Left lung (tissue), 10 donors: ENCODE results near the gene ITPKA. TPM values are rescaled to one million over a fixed set of nuclear protein-coding genes. Genes with fewer than 3 reads are reported as not detected.

Source experiments
- ATAC-seq: fragments of 200-7000 bp; cut with Tn5 transposase; one replicate; pipeline ENCODE4 v1.9.1; 2020; ENCODE audit warnings: moderate library complexity
- DNase-seq, 4 donors: peaks; one replicate each; pipeline ENCODE4 v3.0.0-alpha.2; 2013 to 2020
- H3K27ac ChIP-seq, 2 donors: fragments of 200-600 bp; sonication (generic) in 1 of 2; one replicate each; pipeline versions ENCODE4 v1.5.0 to v1.8.0; 2020 to 2021
- H3K27me3 ChIP-seq, 2 donors: fragments of 200-600 bp; sonication (generic) in 1 of 2; one replicate each; pipeline versions ENCODE4 v1.5.0 to v1.8.0; 2020 to 2021
- H3K36me3 ChIP-seq, 2 donors: fragments of 200-600 bp; sonication (generic) in 1 of 2; one replicate each; pipeline versions ENCODE4 v1.5.0 to v1.8.0; 2020 to 2021
- H3K4me1 ChIP-seq, 2 donors: fragments of 200-600 bp; one replicate each; pipeline ENCODE4 v1.8.0; 2021
- H3K4me3 ChIP-seq, 2 donors: fragments of 200-600 bp; sonication (generic) in 1 of 2; one replicate each; pipeline versions ENCODE4 v1.5.0 to v1.8.0; 2020 to 2021; ENCODE audit warnings: mild to moderate bottlenecking in 1 of 2
- H3K9me3 ChIP-seq, 2 donors: fragments of 200-600 bp; sonication (generic) in 1 of 2; one replicate each; pipeline versions ENCODE4 v1.5.0 to v1.8.0; 2020 to 2021
- intact Hi-C, 2 donors: fragments of 100-400 bp; cut with DNase I; formaldehyde crosslinking; loops; one replicate each; pipeline versions ENCODE4 v1.11.2 to v1.14.2; 2022
- polyA plus RNA-seq, 6 donors: library from polyadenylated mRNA; unstranded; fragments of 120-200 nt; gene quantifications; one replicate each; pipeline ENCODE4 v1.2.1, GENCODE V29; 2013; ENCODE audit not compliant: insufficient read length in 6 of 6
- total RNA-seq, 2 donors: library from RNA; stranded (reverse); fragmentation: NEBNext Ultra II Directional; extraction: Animal tissue kit (Norgen Biotek cat#: 25700); gene quantifications; one replicate each; pipeline ENCODE4 v1.2.1, GENCODE V29; 2021
- TF ChIP-seq, protein P1 (sequence below), 2 donors: fragments of 200-600 bp; sonication (generic) in 1 of 2; IDR thresholded peaks; one replicate each; pipeline versions ENCODE4 v1.5.0 to v1.8.0; 2021; ENCODE audit warnings: antibody characterized with exemption in 2 of 2
- donor health status: DM: no; HTN: yes; CAD: no.
- donor health status: DM: no; HTN: no; CAD: no.

Gene ITPKA
- total and polyA plus RNA-seq, 8 donors = 0.47 to 1.7 (median 1.2) TPM

GRCh38 chr15:41484937-41485625, 8.6 kb upstream of the ITPKA start:
- intact Hi-C loops = no loop called here
- DNase-seq (no peak), ATAC-seq (no peak)
- Histone ChIP-seq H3K4me3 (no peak overlapping the region), H3K36me3 (peaks cover 0 to 37% of the 10 kb centered on the region in 2 donors), H3K27me3 (peaks cover 0 to 6% of the 10 kb centered on the region in 2 donors), H3K4me1 (no peaks in the 10 kb centered on the region), H3K9me3 (no peaks in the 10 kb centered on the region), H3K27ac (no peak overlapping the region)
- TF ChIP-seq, protein P1, sequence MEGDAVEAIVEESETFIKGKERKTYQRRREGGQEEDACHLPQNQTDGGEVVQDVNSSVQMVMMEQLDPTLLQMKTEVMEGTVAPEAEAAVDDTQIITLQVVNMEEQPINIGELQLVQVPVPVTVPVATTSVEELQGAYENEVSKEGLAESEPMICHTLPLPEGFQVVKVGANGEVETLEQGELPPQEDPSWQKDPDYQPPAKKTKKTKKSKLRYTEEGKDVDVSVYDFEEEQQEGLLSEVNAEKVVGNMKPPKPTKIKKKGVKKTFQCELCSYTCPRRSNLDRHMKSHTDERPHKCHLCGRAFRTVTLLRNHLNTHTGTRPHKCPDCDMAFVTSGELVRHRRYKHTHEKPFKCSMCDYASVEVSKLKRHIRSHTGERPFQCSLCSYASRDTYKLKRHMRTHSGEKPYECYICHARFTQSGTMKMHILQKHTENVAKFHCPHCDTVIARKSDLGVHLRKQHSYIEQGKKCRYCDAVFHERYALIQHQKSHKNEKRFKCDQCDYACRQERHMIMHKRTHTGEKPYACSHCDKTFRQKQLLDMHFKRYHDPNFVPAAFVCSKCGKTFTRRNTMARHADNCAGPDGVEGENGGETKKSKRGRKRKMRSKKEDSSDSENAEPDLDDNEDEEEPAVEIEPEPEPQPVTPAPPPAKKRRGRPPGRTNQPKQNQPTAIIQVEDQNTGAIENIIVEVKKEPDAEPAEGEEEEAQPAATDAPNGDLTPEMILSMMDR (IDR thresholded peaks at IDR 0.05) = no peak

- intact Hi-C loops = no loop called here
- TF ChIP-seq, protein P1 (IDR thresholded peaks at IDR 0.05) = no peak
- Histone ChIP-seq H3K27ac (no peak overlapping the region), H3K4me1 (no peaks in the 10 kb centered on the region), H3K4me3 (no peak overlapping the region), H3K9me3 (no peaks in the 10 kb centered on the region), H3K27me3 (peaks cover 0 to 16% of the 10 kb centered on the region in 2 donors), H3K36me3 (peaks cover 0 to 25% of the 10 kb centered on the region in 2 donors)
- ATAC-seq (no peak), DNase-seq (no peak)
Measured at GRCh38 chr15:41486286-41486685, 7.4 kb upstream of the ITPKA start.

GRCh38 chr15:41487381-41487780, 6.3 kb upstream of the ITPKA start:
- H3K27ac ChIP-seq = no peak overlapping the region
- no peak overlapping the region for H3K4me3 ChIP-seq
- H3K9me3 ChIP-seq = no peaks in the 10 kb centered on the region
- TF ChIP-seq, protein P1 (IDR thresholded peaks at IDR 0.05) = no peak
- peaks cover 0 to 27% of the 10 kb centered on the region in 2 donors for H3K27me3 ChIP-seq
- peaks cover 0 to 14% of the 10 kb centered on the region in 2 donors for H3K36me3 ChIP-seq
- ATAC-seq (no peak), DNase-seq (no peak)
- peaks cover under 1 to 3% of the 10 kb centered on the region in 2 donors for H3K4me1 ChIP-seq
- intact Hi-C loops = no loop called here

DNA sequence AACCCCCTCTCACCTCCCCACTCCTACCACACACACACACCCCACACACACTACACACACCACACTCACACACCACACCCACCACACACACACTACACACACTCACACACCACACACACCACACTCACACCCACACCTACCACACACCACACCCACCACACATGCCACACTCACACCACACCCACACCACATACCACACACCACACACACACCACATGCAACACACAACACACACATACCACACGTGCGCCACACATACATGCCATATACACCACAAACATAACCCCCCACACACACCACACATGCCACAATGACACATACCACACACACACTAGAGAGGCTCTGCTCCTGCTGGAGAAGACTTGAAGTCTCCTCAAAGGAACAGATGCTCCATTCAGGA, 5.9 kb upstream of the ITPKA start:
- H3K36me3 ChIP-seq = peaks cover 0 to 10% of the 10 kb centered on the region in 2 donors
- peaks cover 5 to 7% of the 10 kb centered on the region in 2 donors for H3K4me1 ChIP-seq
- no peak overlapping the region for H3K27ac ChIP-seq
- H3K27me3 ChIP-seq = peaks cover 0 to 31% of the 10 kb centered on the region in 2 donors
- no peak overlapping the region for H3K4me3 ChIP-seq
- intact Hi-C loops = no loop called here
- no peak for ATAC-seq
- no peaks in the 10 kb centered on the region for H3K9me3 ChIP-seq
- DNase-seq = no peak
- TF ChIP-seq, protein P1 (IDR thresholded peaks at IDR 0.05) = no peak

GRCh38 chr15:41489641-41490040, 4.0 kb upstream of the ITPKA start:
- ATAC-seq (no peak), DNase-seq (no peak)
- Histone ChIP-seq H3K27ac (no peak overlapping the region), H3K36me3 (no peaks in the 10 kb centered on the region), H3K27me3 (peaks cover 7 to 48% of the 10 kb centered on the region in 2 donors), H3K9me3 (no peaks in the 10 kb centered on the region), H3K4me1 (peaks cover 17 to 23% of the 10 kb centered on the region in 2 donors), H3K4me3 (no peak overlapping the region)
- intact Hi-C loops = no loop called here
- TF ChIP-seq, protein P1 (IDR thresholded peaks at IDR 0.05) = no peak
